Type B pancreatic cell (in vitro differentiated cells): Measurements from ENCODE around the gene CS. TPM values are rescaled to one million over a fixed set of nuclear protein-coding genes. Genes with fewer than 3 reads are reported as not detected.

Experiments
- DNase-seq: peaks from one replicate; pipeline ENCODE4 v3.0.0; 2021; ENCODE audit warnings: mixed read lengths; ENCODE audit not compliant: unreplicated experiment; ENCODE audit errors: extremely low spot score
- H3K27ac Mint-ChIP-seq: 2 replicates; pipeline ENCODE4 v1.8.0; 2021; ENCODE audit warnings: mild to moderate bottlenecking, mixed read lengths
- H3K27me3 Mint-ChIP-seq: 2 replicates; pipeline ENCODE4 v1.8.0; 2021; ENCODE audit warnings: mixed read lengths
- H3K36me3 Mint-ChIP-seq: 2 replicates; pipeline ENCODE4 v1.8.0; 2021; ENCODE audit warnings: mixed read lengths
- H3K4me1 Mint-ChIP-seq: one replicate; pipeline ENCODE4 v1.8.0; 2021; ENCODE audit warnings: mixed read lengths; ENCODE audit not compliant: unreplicated experiment
- H3K4me3 Mint-ChIP-seq: 2 replicates; pipeline ENCODE4 v1.8.0; 2021; ENCODE audit warnings: mild to moderate bottlenecking, mixed read lengths
- H3K9me3 Mint-ChIP-seq: 2 replicates; pipeline ENCODE4 v1.8.0; 2021; ENCODE audit warnings: mixed read lengths
- CTCF ChIP-seq: fragments of 200-600 bp; sonication (generic); conservative IDR thresholded peaks from 2 replicates; pipeline ENCODE4 v1.5.0; 2021; ENCODE audit warnings: antibody characterized with exemption, mild to moderate bottlenecking
- total RNA-seq: library from RNA; stranded (reverse); gene quantifications from 2 replicates; pipeline ENCODE4 v1.2.1, GENCODE V29; 2021; ENCODE audit warnings: low replicate concordance

The CS gene
- total RNA-seq, 1 donor from 2014 or later, result 278 TPM

- Mint-ChIP-seq H3K27me3 (peaks cover 2% of the 10 kb centered on the region), H3K9me3 (peaks cover 4% of the 10 kb centered on the region), H3K36me3 (peaks cover 5% of the 10 kb centered on the region), H3K4me1 (peaks cover 11% of the 10 kb centered on the region), H3K4me3 (peak overlapping the region; percentile 30), H3K27ac (peak overlapping the region; percentile 77)
- TF ChIP-seq CTCF, result no peak
- DNase-seq, result no peak
Observed at GRCh38 chr12:56260380-56260779, 39.8 kb downstream of the CS start.

- H3K9me3 Mint-ChIP-seq, result peaks cover 4% of the 10 kb centered on the region
- peaks cover 8% of the 10 kb centered on the region for H3K36me3 Mint-ChIP-seq
- TF ChIP-seq CTCF, result no peak
- peak overlapping the region; percentile 91 for H3K4me3 Mint-ChIP-seq
- H3K27ac Mint-ChIP-seq, result peak overlapping the region; percentile 85
- peaks cover 2% of the 10 kb centered on the region for H3K27me3 Mint-ChIP-seq
- peaks cover 11% of the 10 kb centered on the region for H3K4me1 Mint-ChIP-seq
- DNase-seq, result no peak
Observed at GRCh38 chr12:56258820-56259183, 41.3 kb downstream of the CS start.

DNA sequence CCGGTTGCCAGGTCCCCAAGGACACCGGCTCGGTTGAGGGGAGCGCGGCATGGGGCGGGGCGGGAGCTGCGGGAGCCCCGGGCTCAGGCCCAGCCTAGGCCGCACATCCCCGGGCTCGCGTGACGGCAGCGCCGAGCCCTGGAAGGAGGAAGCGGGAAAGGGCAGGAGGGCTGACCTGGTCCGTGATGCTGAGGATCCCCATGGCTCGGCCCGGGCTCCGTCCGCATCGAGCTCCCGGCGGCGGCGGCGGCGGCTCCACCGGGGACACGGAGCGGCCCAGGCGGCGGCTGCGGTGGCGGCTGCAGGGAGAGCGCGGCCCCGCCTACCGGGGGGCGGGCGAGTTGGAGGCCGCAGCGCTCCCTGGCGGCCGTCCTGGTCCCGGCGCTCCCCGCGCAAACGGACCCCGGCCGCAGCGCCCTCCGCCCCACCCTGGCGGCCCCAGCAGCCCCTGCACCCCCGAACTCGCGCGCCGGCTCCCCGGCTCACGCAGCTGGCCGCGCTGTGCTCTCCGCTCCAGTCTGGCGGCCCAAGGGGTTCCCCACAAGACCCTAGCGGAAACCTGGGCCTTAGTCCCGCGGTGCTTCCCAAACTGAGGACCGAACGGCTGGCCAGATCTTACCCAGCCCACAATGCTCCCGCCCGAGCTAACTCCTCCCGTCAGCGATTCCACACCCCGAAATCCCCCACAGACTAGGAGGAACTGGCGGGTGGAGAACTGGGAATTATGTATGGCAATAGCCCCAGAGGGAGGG is 41.9 kb downstream of the CS start, which contains the start of gene ANKRD52:
Gene ANKRD52 (minus strand): TSS at position 317 of the 752 bp plus-strand sequence. CDS start 115 bp downstream, at position 202.
- TF ChIP-seq CTCF, result peak; percentile 88
- Mint-ChIP-seq H3K4me1 (peaks cover 11% of the 10 kb centered on the region), H3K27me3 (peaks cover 2% of the 10 kb centered on the region)

GRCh38 chr12:56257491-56258067 is 42.6 kb downstream of the CS start:
- Mint-ChIP-seq H3K27ac (peak overlapping the region; percentile 71), H3K9me3 (peaks cover 4% of the 10 kb centered on the region), H3K27me3 (peaks cover 2% of the 10 kb centered on the region), H3K4me1 (peaks cover 11% of the 10 kb centered on the region), H3K36me3 (peaks cover 11% of the 10 kb centered on the region), H3K4me3 (peak overlapping the region; percentile 94)
- no peak for TF ChIP-seq CTCF
- DNase-seq, result no peak

More for the DNA sequence above, 41.9 kb downstream of the CS start, which contains the start of gene ANKRD52:
- peak within 1 kb of the TSS; percentile 85 for H3K27ac Mint-ChIP-seq
- H3K36me3 Mint-ChIP-seq, result peaks cover 10% of the 10 kb centered on the region
- H3K9me3 Mint-ChIP-seq, result peaks cover 4% of the 10 kb centered on the region
- DNase-seq, result peak; percentile 88
- H3K4me3 Mint-ChIP-seq, result peak within 1 kb of the TSS; percentile 94

DNA sequence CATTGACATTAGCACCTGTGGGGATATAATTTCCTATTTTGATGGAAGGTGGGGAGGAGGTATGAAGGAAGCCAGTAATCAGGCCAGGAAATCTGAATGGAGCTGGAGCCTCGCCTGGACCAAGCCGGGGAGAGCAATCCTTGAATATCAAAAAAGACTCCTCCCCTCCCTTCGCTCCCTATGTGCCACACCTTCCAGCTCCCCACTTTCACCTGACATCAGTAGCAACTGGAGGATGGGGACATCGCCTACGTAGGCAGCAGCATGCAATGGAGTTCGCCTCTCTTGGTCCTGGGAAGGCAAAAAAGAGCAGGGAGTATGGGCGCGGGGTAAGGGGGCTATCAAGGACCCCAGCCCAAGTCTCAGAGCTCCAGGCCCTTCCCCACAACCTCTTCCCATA is 43.1 kb downstream of the CS start:
- Mint-ChIP-seq H3K27ac (peak overlapping the region; percentile 71), H3K4me3 (peak overlapping the region; percentile 94), H3K36me3 (peaks cover 12% of the 10 kb centered on the region), H3K4me1 (peaks cover 10% of the 10 kb centered on the region), H3K27me3 (peaks cover 2% of the 10 kb centered on the region), H3K9me3 (peaks cover 3% of the 10 kb centered on the region)
- TF ChIP-seq CTCF, result no peak
- no peak for DNase-seq
